BLaER1 treated with 17β-estradiol and CSF1 and Interleukin-3, amounts not matched to agents 10 nM and 100 nM (cell line): ENCODE measurements around the gene BTBD9.
"Not testable (repeated sequence)": the region's sequence is repeated elsewhere in the genome, so short reads cannot be mapped to it uniquely, and the experiment has no call there.

Experiments
- H3K27ac ChIP-seq, 11 experiments: shearing (Covaris generic); formaldehyde crosslinking; 2 replicates each; pipeline ENCODE4 v1.8.1; 2022
- H3K27me3 ChIP-seq, 11 experiments: shearing (Covaris generic); formaldehyde crosslinking; 2 replicates each; pipeline ENCODE4 v1.8.1; 2022
- H3K36me3 ChIP-seq, 11 experiments: shearing (Covaris generic); formaldehyde crosslinking; 2 replicates each; pipeline ENCODE4 v1.8.1; 2022
- H3K4me1 ChIP-seq, 10 experiments: shearing (Covaris generic); formaldehyde crosslinking; 2 replicates each; pipeline ENCODE4 v1.8.1; 2022
- H3K4me2 ChIP-seq, 11 experiments: shearing (Covaris generic); formaldehyde crosslinking; 2 replicates each; pipeline ENCODE4 v1.8.1; 2022
- H3K4me3 ChIP-seq, 10 experiments: shearing (Covaris generic); formaldehyde crosslinking; 2 replicates each; pipeline ENCODE4 v1.8.1; 2022
- H3K9ac ChIP-seq, 11 experiments: shearing (Covaris generic); formaldehyde crosslinking; 2 replicates each; pipeline ENCODE4 v1.8.1; 2022
- H3K9me3 ChIP-seq, 11 experiments: shearing (Covaris generic); formaldehyde crosslinking; replicated peaks in 1 of 11; 2 replicates each; pipeline ENCODE4 v1.8.1; 2022
- H4K20me1 ChIP-seq, 11 experiments: shearing (Covaris generic); formaldehyde crosslinking; 2 replicates each; pipeline ENCODE4 v1.8.1; 2022
- Cebpa-rat ChIP-seq, 11 experiments: shearing (Covaris generic); IDR thresholded peaks; 2 replicates each; pipeline ENCODE4 v1.8.1; 2022

BTBD9 gene

GRCh38 chr6:38427492-38428210 lies 212.1 kb downstream of the BTBD9 start:
- no peak overlapping the region for H3K27ac ChIP-seq
- H3K4me1 ChIP-seq = no peaks in the 10 kb centered on the region
- H3K4me3 ChIP-seq = no peak overlapping the region
- H3K9me3 ChIP-seq = peaks cover 0 to 13% (median 10%) of the 10 kb centered on the region in 11 experiments; a peak in 15 of 22 replicates
- no peaks in the 10 kb centered on the region; a peak in 1 of 22 replicates for H4K20me1 ChIP-seq
- H3K9ac ChIP-seq = no peak overlapping the region
- H3K36me3 ChIP-seq = peaks cover 0 to 9% (median 0%) of the 10 kb centered on the region in 11 experiments; a peak in 1 of 22 replicates
- no peak overlapping the region for H3K4me2 ChIP-seq
- no peak for TF ChIP-seq Cebpa-rat (IDR thresholded peaks at IDR 0.05)
- H3K27me3 ChIP-seq = no peaks in the 10 kb centered on the region

- H3K9me3 ChIP-seq, H4K20me1 ChIP-seq, H3K4me1 ChIP-seq, H3K9ac ChIP-seq, H3K36me3 ChIP-seq, H3K4me2 ChIP-seq, H3K27me3 ChIP-seq, H3K4me3 ChIP-seq, H3K27ac ChIP-seq: not testable (repeated sequence)
Observed at GRCh38 chr6:38425788-38426488, 213.8 kb downstream of the BTBD9 start.

- Histone ChIP-seq H3K27me3 (no peaks in the 10 kb centered on the region), H3K9ac (no peak overlapping the region), H3K4me3 (no peak overlapping the region), H3K4me1 (no peaks in the 10 kb centered on the region), H4K20me1 (no peaks in the 10 kb centered on the region; a peak in 1 of 22 replicates), H3K36me3 (no peaks in the 10 kb centered on the region), H3K9me3 (no peaks in the 10 kb centered on the region), H3K27ac (no peak overlapping the region), H3K4me2 (no peak overlapping the region)
- TF ChIP-seq Cebpa-rat (IDR thresholded peaks at IDR 0.05) = no peak
Observed at GRCh38 chr6:38423746-38424145, 216.0 kb downstream of the BTBD9 start.

- Histone ChIP-seq H3K4me2 (no peak overlapping the region), H3K9ac (no peak overlapping the region), H3K36me3 (no peaks in the 10 kb centered on the region), H3K27ac (no peak overlapping the region), H3K4me1 (no peaks in the 10 kb centered on the region), H4K20me1 (no peaks in the 10 kb centered on the region), H3K4me3 (no peak overlapping the region), H3K9me3 (no peaks in the 10 kb centered on the region), H3K27me3 (no peaks in the 10 kb centered on the region)
- TF ChIP-seq Cebpa-rat (IDR thresholded peaks at IDR 0.05) = no peak
Observed at GRCh38 chr6:38420207-38420606, 219.5 kb downstream of the BTBD9 start.

- Histone ChIP-seq H3K9ac (no peak overlapping the region), H3K9me3 (no peaks in the 10 kb centered on the region), H3K4me2 (no peak overlapping the region), H3K27me3 (no peaks in the 10 kb centered on the region), H3K27ac (no peak overlapping the region), H3K4me1 (no peaks in the 10 kb centered on the region), H3K36me3 (no peaks in the 10 kb centered on the region), H3K4me3 (no peak overlapping the region), H4K20me1 (no peaks in the 10 kb centered on the region)
- TF ChIP-seq Cebpa-rat (IDR thresholded peaks at IDR 0.05) = no peak
Observed at GRCh38 chr6:38417521-38417920, 222.2 kb downstream of the BTBD9 start.

- Histone ChIP-seq H4K20me1 (no peaks in the 10 kb centered on the region), H3K4me1 (peaks cover 0 to under 1% (median 0%) of the 10 kb centered on the region in 10 experiments; a peak in 1 of 20 replicates), H3K4me2 (no peak overlapping the region), H3K9ac (no peak overlapping the region), H3K27me3 (no peaks in the 10 kb centered on the region), H3K36me3 (no peaks in the 10 kb centered on the region), H3K9me3 (no peaks in the 10 kb centered on the region), H3K4me3 (no peak overlapping the region), H3K27ac (no peak overlapping the region)
- TF ChIP-seq Cebpa-rat (IDR thresholded peaks at IDR 0.05) = no peak
Observed at GRCh38 chr6:38415231-38416005, 224.3 kb downstream of the BTBD9 start.

GRCh38 chr6:38413102-38413800 lies 226.5 kb downstream of the BTBD9 start:
- H3K9me3 ChIP-seq = no peaks in the 10 kb centered on the region
- no peaks in the 10 kb centered on the region for H3K27me3 ChIP-seq

GRCh38 chr6:38407192-38407591 lies 232.5 kb downstream of the BTBD9 start:
- Histone ChIP-seq H3K4me2 (no peak overlapping the region), H3K9ac (no peak overlapping the region), H3K9me3 (no peaks in the 10 kb centered on the region), H3K4me3 (no peak overlapping the region), H4K20me1 (no peaks in the 10 kb centered on the region; a peak in 1 of 22 replicates), H3K27ac (no peak overlapping the region), H3K27me3 (no peaks in the 10 kb centered on the region), H3K36me3 (no peaks in the 10 kb centered on the region), H3K4me1 (peaks cover 0 to 5% (median 0%) of the 10 kb centered on the region in 10 experiments; a peak in 3 of 20 replicates)
- no peak for TF ChIP-seq Cebpa-rat (IDR thresholded peaks at IDR 0.05)

More at GRCh38 chr6:38413102-38413800, 226.5 kb downstream of the BTBD9 start:
- Histone ChIP-seq H3K27ac (no peak overlapping the region), H3K9ac (no peak overlapping the region), H3K36me3 (no peaks in the 10 kb centered on the region), H3K4me1 (peaks cover 0 to 5% (median 0%) of the 10 kb centered on the region in 10 experiments; a peak in 3 of 20 replicates), H3K4me2 (no peak overlapping the region), H4K20me1 (no peaks in the 10 kb centered on the region), H3K4me3 (no peak overlapping the region)
- no peak for TF ChIP-seq Cebpa-rat (IDR thresholded peaks at IDR 0.05)

GRCh38 chr6:38406096-38406495 lies 233.6 kb downstream of the BTBD9 start:
- H3K4me1 ChIP-seq = peaks cover 0 to 5% (median 0%) of the 10 kb centered on the region in 10 experiments; a peak in 3 of 20 replicates
- H4K20me1 ChIP-seq = no peaks in the 10 kb centered on the region; a peak in 1 of 22 replicates
- H3K27ac ChIP-seq = no peak overlapping the region
- peaks cover 0 to 6% (median 0%) of the 10 kb centered on the region in 11 experiments; a peak in 3 of 22 replicates for H3K36me3 ChIP-seq
- H3K9me3 ChIP-seq = peaks cover 1 to 7% (median 5%) of the 10 kb centered on the region in 11 experiments; a peak in 15 of 22 replicates
- no peak overlapping the region for H3K9ac ChIP-seq
- no peak overlapping the region for H3K4me3 ChIP-seq
- TF ChIP-seq Cebpa-rat (IDR thresholded peaks at IDR 0.05) = no peak
- no peaks in the 10 kb centered on the region for H3K27me3 ChIP-seq
- H3K4me2 ChIP-seq = no peak overlapping the region
